Smooth muscle cell (in vitro differentiated cells): ENCODE measurements around the gene ADD3. TPM values are rescaled to one million over a fixed set of nuclear protein-coding genes. Genes with fewer than 3 reads are reported as not detected.

Source experiments
- DNase-seq: peaks from one replicate; lab custom pipeline; 2025; ENCODE audit not compliant: unreplicated experiment; lab: John Stamatoyannopoulos, UW
- H2AFZ ChIP-seq: fragments of 200-600 bp; sonication (generic); 2 replicates; pipeline ENCODE4 v1.6.0; 2016; ENCODE audit warnings: antibody characterized with exemption, low read depth, mild to moderate bottlenecking
- H3F3A ChIP-seq: fragments of 200-600 bp; sonication (generic); 2 replicates; pipeline ENCODE4 v1.6.0; 2017; ENCODE audit warnings: antibody characterized with exemption, low read depth
- H3K27ac ChIP-seq: fragments of 200-600 bp; sonication (generic); 2 replicates; pipeline ENCODE4 v1.5.1; 2016; ENCODE audit warnings: low read depth, mild to moderate bottlenecking
- H3K27me3 ChIP-seq: fragments of 200-600 bp; sonication (generic); 2 replicates; pipeline ENCODE4 v1.6.1; 2016; ENCODE audit warnings: low read depth, mild to moderate bottlenecking
- H3K36me3 ChIP-seq: fragments of 200-600 bp; sonication (generic); 2 replicates; pipeline ENCODE4 v1.5.1; 2016; ENCODE audit warnings: low read depth
- H3K4me1 ChIP-seq: fragments of 200-600 bp; sonication (generic); 2 replicates; pipeline ENCODE4 v1.5.1; 2016; ENCODE audit warnings: low read depth
- H3K4me2 ChIP-seq: fragments of 200-600 bp; sonication (generic); 2 replicates; pipeline ENCODE4 v1.6.0; 2016; ENCODE audit warnings: mild to moderate bottlenecking
- H3K4me3 ChIP-seq: fragments of 200-600 bp; sonication (generic); 2 replicates; pipeline ENCODE4 v1.5.1; 2016; ENCODE audit warnings: mild to moderate bottlenecking
- H3K79me2 ChIP-seq: fragments of 200-600 bp; sonication (generic); 2 replicates; pipeline ENCODE4 v1.6.0; 2016; ENCODE audit warnings: low read depth, mild to moderate bottlenecking
- H3K9ac ChIP-seq: fragments of 200-600 bp; sonication (generic); 2 replicates; pipeline ENCODE4 v1.6.0; 2016; ENCODE audit warnings: low read depth
- H3K9me3 ChIP-seq: fragments of 200-600 bp; sonication (generic); replicated peaks from 2 replicates; pipeline ENCODE4 v1.5.1; 2016; ENCODE audit warnings: low read depth
- H4K20me1 ChIP-seq: fragments of 200-600 bp; sonication (generic); 2 replicates; pipeline ENCODE4 v1.6.0; 2016; ENCODE audit warnings: low read depth
- CTCF ChIP-seq: fragments of 200-600 bp; sonication (generic); IDR thresholded peaks from 2 replicates; pipeline ENCODE4 v1.5.1; 2017; ENCODE audit warnings: borderline replicate concordance, mild to moderate bottlenecking, antibody characterized with exemption; ENCODE audit not compliant: insufficient read depth, poor library complexity, severe bottlenecking
- WGBS: methylation state at CpG from one replicate; pipeline ENCODE4 v1.1.7; 2016; ENCODE audit warnings: low lambda C conversion rate; 5-methylcytosine and 5-hydroxymethylcytosine counted together
- polyA plus RNA-seq: library from polyadenylated mRNA; unstranded; fragments of >200 nt; fragmentation: Nextera tagmentation; extraction: Ambion mirVana; gene quantifications from 2 replicates; pipeline ENCODE4 v1.2.1, GENCODE V29; 2016
- total RNA-seq: library from RNA; depleted of rRNA; stranded (reverse); fragments of >200 nt; gene quantifications from 2 replicates; pipeline ENCODE4 v1.2.3, GENCODE V29; 2014

ADD3 gene
- total and polyA plus RNA-seq, 2 experiments from 2014 or later: 75.0 to 155 TPM

DNA sequence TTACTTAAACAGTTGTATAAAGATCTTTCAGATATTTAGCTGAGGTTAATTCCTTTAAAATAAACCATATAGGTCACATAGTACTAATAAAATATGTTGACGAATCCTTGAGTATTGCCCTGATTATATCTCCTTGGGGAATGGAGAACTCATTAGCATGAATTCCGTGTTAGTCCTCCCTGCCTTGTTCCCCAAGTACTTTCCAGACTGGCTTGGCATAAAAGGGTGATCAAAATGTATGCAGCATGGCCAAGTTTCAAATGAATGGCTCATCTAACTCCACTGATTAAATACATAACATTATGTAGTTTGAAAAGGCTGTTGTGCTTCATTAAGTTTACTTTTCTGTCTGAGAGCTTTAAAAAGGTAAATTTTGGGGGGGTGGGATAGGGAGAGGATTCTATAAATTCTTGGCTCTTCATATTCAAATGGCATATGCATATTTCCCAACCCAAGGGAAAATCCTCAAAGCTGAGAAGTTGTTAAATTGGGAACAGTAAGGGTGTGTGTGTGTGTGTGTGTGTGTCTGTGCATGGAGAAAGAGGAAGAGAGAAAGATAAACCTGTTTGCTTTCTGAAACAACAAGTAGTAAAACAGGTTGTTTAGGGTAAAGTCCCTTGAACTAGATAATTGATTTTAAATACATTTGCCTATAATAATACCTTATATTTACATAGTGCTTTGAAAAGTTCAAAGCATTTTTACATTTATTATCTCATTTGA lies 4.8 kb upstream of the ADD3 start:
- no peak overlapping the region for H3K9ac ChIP-seq
- WGBS: 50% methylated on average over 2 of the region's 2 CpGs
- TF ChIP-seq CTCF: no peak
- no peaks in the 10 kb centered on the region for H4K20me1 ChIP-seq
- H2AFZ ChIP-seq: peak overlapping the region; percentile 63
- peaks cover 24% of the 10 kb centered on the region for H3F3A ChIP-seq
- H3K4me2 ChIP-seq: peak overlapping the region; percentile 56
- no peak for DNase-seq
- no peaks in the 10 kb centered on the region for H3K9me3 ChIP-seq
- no peaks in the 10 kb centered on the region for H3K36me3 ChIP-seq
- peaks cover 4% of the 10 kb centered on the region for H3K79me2 ChIP-seq
- no peak overlapping the region for H3K4me3 ChIP-seq
- peak overlapping the region; percentile 59 for H3K27ac ChIP-seq
- H3K4me1 ChIP-seq: peaks cover 25% of the 10 kb centered on the region
- no peaks in the 10 kb centered on the region for H3K27me3 ChIP-seq

DNA sequence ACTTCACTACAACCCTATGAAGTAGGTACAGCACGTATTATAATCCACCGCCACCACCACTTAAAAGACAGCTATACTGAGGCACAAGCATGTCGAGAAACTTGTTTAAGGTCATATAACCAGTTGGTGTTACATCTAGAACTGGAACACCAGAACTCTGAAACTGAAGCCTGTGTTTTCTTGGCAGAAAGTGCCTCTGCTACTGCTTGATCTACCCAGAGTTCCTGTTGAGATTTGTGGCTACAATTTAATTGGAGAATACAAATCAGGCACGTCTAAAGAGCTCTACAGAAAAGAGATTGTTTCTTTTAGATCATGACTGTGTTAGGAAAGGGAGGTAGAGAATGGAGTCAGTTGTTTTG lies 4.3 kb upstream of the ADD3 start:
- H2AFZ ChIP-seq: peak overlapping the region; percentile 63

GRCh38 chr10:110005719-110006118 lies 2.1 kb upstream of the ADD3 start:
- peak overlapping the region; percentile 96 for H3K9ac ChIP-seq
- H3K27ac ChIP-seq: peak overlapping the region; percentile 99

More for the DNA sequence above, 4.3 kb upstream of the ADD3 start:
- Histone ChIP-seq H3K9ac (no peak overlapping the region), H3K79me2 (peaks cover 9% of the 10 kb centered on the region), H3K4me1 (peaks cover 25% of the 10 kb centered on the region), H3K36me3 (no peaks in the 10 kb centered on the region), H3K27me3 (no peaks in the 10 kb centered on the region), H3K27ac (peak overlapping the region; percentile 59), H4K20me1 (peaks cover 4% of the 10 kb centered on the region), H3K4me3 (peak overlapping the region; percentile 3), H3K9me3 (no peaks in the 10 kb centered on the region), H3F3A (peaks cover 24% of the 10 kb centered on the region), H3K4me2 (peak overlapping the region; percentile 56)
- WGBS: 37% methylated on average over 4 of the region's 4 CpGs
- TF ChIP-seq CTCF: no peak
- DNase-seq: no peak

More at GRCh38 chr10:110005719-110006118, 2.1 kb upstream of the ADD3 start:
- 3% methylated on average over 8 of the region's 8 CpGs for WGBS
- Histone ChIP-seq H4K20me1 (peaks cover 26% of the 10 kb centered on the region), H3F3A (peaks cover 24% of the 10 kb centered on the region), H3K36me3 (no peaks in the 10 kb centered on the region), H3K4me2 (peak overlapping the region; percentile 88), H3K4me3 (peak overlapping the region; percentile 97), H3K27me3 (no peaks in the 10 kb centered on the region), H2AFZ (peak overlapping the region; percentile 94), H3K9me3 (no peaks in the 10 kb centered on the region), H3K4me1 (peaks cover 44% of the 10 kb centered on the region), H3K79me2 (peaks cover 32% of the 10 kb centered on the region)
- DNase-seq: no peak
- TF ChIP-seq CTCF: no peak
